SK-N-SH (cell line): ENCODE results near the gene NIBAN1. TPM values are rescaled to one million over a fixed set of nuclear protein-coding genes. Genes with fewer than 3 reads are reported as not detected.

ENCODE experiments used
- CTCF ChIA-PET: fragments of 300-600, 350-600 bp; formaldehyde crosslinking; extraction: SDS; loops from one replicate; lab custom pipeline; 2021; lab: Yijun Ruan, JAX
- POLR2A ChIA-PET: fragments of 350-600 bp; sonication (Branson Sonifier 250); formaldehyde crosslinking; extraction: SDS; loops from one replicate; lab custom pipeline; 2020; ENCODE audit warnings: antibody characterized with exemption, inconsistent platforms; lab: Yijun Ruan, JAX
- DNase-seq: peaks from one replicate; pipeline ENCODE4 v3.0.0; 2012
- H2AFZ ChIP-seq: fragments of 200-600 bp; sonication (generic); 2 replicates; pipeline ENCODE4 v1.8.1; 2016; ENCODE audit warnings: antibody characterized with exemption, mild to moderate bottlenecking, low read depth
- H3F3A ChIP-seq: fragments of 200-600 bp; sonication (generic); replicated peaks from 2 replicates; pipeline ENCODE3; 2016; ENCODE audit warnings: antibody characterized with exemption, mild to moderate bottlenecking; ENCODE audit not compliant: insufficient read depth
- H3K27ac ChIP-seq, 2 experiments: fragments of 200-500 bp in 1 of 2; fragments of 200-600 bp in 1 of 2; sonication (Bioruptor generic) in 1 of 2; sonication (generic), shearing (Covaris generic) in 1 of 2; 2 replicates each; pipeline versions ENCODE4 v1.5.1 to v1.6.1; 2014 to 2016; ENCODE audit warnings: low read depth in 2 of 2, inconsistent platforms in 1 of 2, low read length in 1 of 2, mild to moderate bottlenecking in 1 of 2, mixed read lengths in 1 of 2
- H3K27me3 ChIP-seq: fragments of 200-600 bp; sonication (generic), shearing (Covaris generic); 2 replicates; pipeline ENCODE4 v1.6.1; 2016; ENCODE audit warnings: mixed run types; ENCODE audit not compliant: insufficient read depth
- H3K36me3 ChIP-seq, 2 experiments: fragments of 200-500 bp in 1 of 2; fragments of 200-600 bp in 1 of 2; sonication (Bioruptor generic) in 1 of 2; sonication (generic) in 1 of 2; replicated peaks in 1 of 2; 2 replicates each; pipeline versions ENCODE3 to v1.5.1; 2014 to 2016; ENCODE audit warnings: low read length in 1 of 2, mild to moderate bottlenecking in 1 of 2; ENCODE audit not compliant: insufficient read depth in 2 of 2, control insufficient read depth in 1 of 2
- H3K4me1 ChIP-seq, 2 experiments: fragments of 200-500 bp in 1 of 2; fragments of 200-600 bp in 1 of 2; sonication (Bioruptor generic) in 1 of 2; sonication (generic), shearing (Covaris generic) in 1 of 2; 2 replicates each; pipeline versions ENCODE4 v1.5.1 to v1.6.1; 2014 to 2016; ENCODE audit warnings: low read depth in 1 of 2, low read length in 1 of 2, mixed run types in 1 of 2; ENCODE audit not compliant: insufficient read depth in 2 of 2, control insufficient read depth in 1 of 2
- H3K4me2 ChIP-seq: fragments of 200-600 bp; sonication (generic), shearing (Covaris generic); 2 replicates; pipeline ENCODE4 v1.6.1; 2017; ENCODE audit warnings: mixed run types
- H3K4me3 ChIP-seq, 2 experiments: fragments of 200-500 bp in 1 of 2; fragments of 200-600 bp in 1 of 2; sonication (Bioruptor generic) in 1 of 2; sonication (generic), shearing (Covaris generic) in 1 of 2; 2 replicates each; pipeline versions ENCODE4 v1.5.1 to v1.8.1; 2014 to 2016; ENCODE audit warnings: low read depth in 2 of 2, inconsistent platforms in 1 of 2, low read length in 1 of 2, mild to moderate bottlenecking in 1 of 2, mixed read lengths in 1 of 2, moderate library complexity in 1 of 2
- H3K79me2 ChIP-seq: fragments of 200-600 bp; sonication (generic); 2 replicates; pipeline ENCODE4 v1.8.1; 2017; ENCODE audit warnings: mild to moderate bottlenecking; ENCODE audit not compliant: insufficient read depth
- H3K9ac ChIP-seq: fragments of 200-600 bp; sonication (generic); 2 replicates; pipeline ENCODE4 v1.6.1; 2017; ENCODE audit warnings: mixed run types
- H3K9me2 ChIP-seq: fragments of 200-600 bp; sonication (generic); 2 replicates; pipeline ENCODE4 v1.6.1; 2017; ENCODE audit warnings: mixed run types
- H3K9me3 ChIP-seq: fragments of 200-600 bp; sonication (generic); 2 replicates; pipeline ENCODE4 v1.6.1; 2017; ENCODE audit warnings: mixed run types, mild to moderate bottlenecking, moderate library complexity
- H4K20me1 ChIP-seq: fragments of 200-600 bp; sonication (generic); 2 replicates; pipeline ENCODE4 v1.6.1; 2017; ENCODE audit warnings: mild to moderate bottlenecking, mixed run types; ENCODE audit not compliant: insufficient read depth
- CTCF ChIP-seq: fragments of 200-600 bp; sonication (generic); IDR thresholded peaks from 2 replicates; pipeline ENCODE4 v1.6.1; 2017; ENCODE audit warnings: antibody characterized with exemption, mild to moderate bottlenecking, moderate library complexity
- EZH2phosphoT487 ChIP-seq: fragments of 200-600 bp; sonication (generic); IDR thresholded peaks from 2 replicates; pipeline ENCODE4 v1.6.1; 2017; ENCODE audit warnings: low read depth, mixed run types, mild to moderate bottlenecking, antibody characterized with exemption, moderate library complexity, borderline replicate concordance
- FOSL2 ChIP-seq: IDR thresholded peaks from 2 replicates; pipeline ENCODE4 v1.4.0; 2012; ENCODE audit warnings: low read depth, mild to moderate bottlenecking, moderate library complexity, borderline replicate concordance
- FOXM1 ChIP-seq: IDR thresholded peaks from 2 replicates; pipeline ENCODE4 v1.4.0; 2012; ENCODE audit warnings: low read depth, mild to moderate bottlenecking
- JUND ChIP-seq: IDR thresholded peaks from 2 replicates; pipeline ENCODE4 v1.4.0; 2012
- MXI1 ChIP-seq: IDR thresholded peaks from 2 replicates; pipeline ENCODE4 v1.6.1; 2012; ENCODE audit warnings: mild to moderate bottlenecking, low read depth, low read length, improper control_type of control experiment
- NFIC ChIP-seq: IDR thresholded peaks from 2 replicates; pipeline ENCODE4 v1.4.0; 2012; ENCODE audit warnings: borderline replicate concordance
- NRF1 ChIP-seq: IDR thresholded peaks from 2 replicates; pipeline ENCODE4 v1.6.1; 2012; ENCODE audit warnings: low read depth, mild to moderate bottlenecking, low read length
- POLR2AphosphoS5 ChIP-seq: IDR thresholded peaks from 2 replicates; pipeline ENCODE4 v1.6.1; 2012; ENCODE audit warnings: low read depth, low read length
- RCOR1 ChIP-seq: fragments of 150-350 bp; IDR thresholded peaks from 2 replicates; pipeline ENCODE4 v1.6.1; 2017; ENCODE audit warnings: antibody characterized with exemption, low read length
- REST ChIP-seq: IDR thresholded peaks from 2 replicates; pipeline ENCODE4 v1.6.1; 2012; ENCODE audit warnings: mild to moderate bottlenecking, low read depth, low read length, moderate library complexity
- RFX5 ChIP-seq: IDR thresholded peaks from 2 replicates; pipeline ENCODE4 v1.6.1; 2012; ENCODE audit warnings: mild to moderate bottlenecking, improper control_type of control experiment, low read length
- SIN3A ChIP-seq: IDR thresholded peaks from 2 replicates; pipeline ENCODE4 v1.6.1; 2012; ENCODE audit warnings: low read depth, mild to moderate bottlenecking, low read length, moderate library complexity, borderline replicate concordance
- SMC3 ChIP-seq: IDR thresholded peaks from 2 replicates; pipeline ENCODE4 v1.6.1; 2012; ENCODE audit warnings: low read depth, low read length, improper control_type of control experiment
- TCF12 ChIP-seq: IDR thresholded peaks from 2 replicates; pipeline ENCODE4 v1.4.0; 2012
- USF1 ChIP-seq: IDR thresholded peaks from 2 replicates; pipeline ENCODE4 v1.4.0; 2012; ENCODE audit warnings: low read depth, borderline replicate concordance
- USF2 ChIP-seq: fragments of 150-350 bp; IDR thresholded peaks from 2 replicates; pipeline ENCODE4 v1.6.1; 2017; ENCODE audit warnings: antibody characterized with exemption, low read length, low read depth, borderline replicate concordance
- YY1 ChIP-seq: IDR thresholded peaks from 2 replicates; pipeline ENCODE4 v1.4.0; 2012; ENCODE audit warnings: low read depth, mild to moderate bottlenecking
- WGBS: methylation state at CpG from one replicate; pipeline ENCODE4 v1.1.6; 2017; ENCODE audit warnings: low lambda C conversion rate; 5-methylcytosine and 5-hydroxymethylcytosine counted together
- polyA plus RNA-seq, 3 experiments: library from polyadenylated mRNA; depleted of rRNA; stranded (reverse); fragments of >200 nt; gene quantifications; 2 replicates each; pipeline ENCODE4 v1.2.3, GENCODE V29; 2012

Gene NIBAN1
- polyA plus RNA-seq, 1 of the 3 experiments (the other 2 are of a cell fraction): 23.9 TPM

- Histone ChIP-seq H3K79me2 (no peaks in the 10 kb centered on the region; the same call in 1 of the 2 replicates), H3K4me1 (peaks cover 5 to 15% of the 10 kb centered on the region in 2 experiments; a peak in 3 of 4 replicates), H2AFZ (no peak overlapping the region), H3K4me3 (no peak overlapping the region), H3F3A (peaks cover 7% of the 10 kb centered on the region), H3K4me2 (0 out of 2 replicates have a peak overlapping the region, but pooled peaks have one; percentile 5), H3K27ac (peak overlapping the region; percentile 39 to 70), H3K27me3 (no peaks in the 10 kb centered on the region), H3K9me3 (no peaks in the 10 kb centered on the region), H3K9ac (no peak overlapping the region), H3K36me3 (peaks cover 0 to 3% of the 10 kb centered on the region in 2 experiments), H4K20me1 (no peaks in the 10 kb centered on the region), H3K9me2 (no peaks in the 10 kb centered on the region)
- no peak for DNase-seq
- POLR2A ChIA-PET: no interaction called here
- WGBS: 50% methylated on average over 6 of the region's 6 CpGs
- TF ChIP-seq FOSL2 (peak; percentile 44; the same call in 1 of the 2 replicates), NFIC (peak; percentile 37; the same call in 1 of the 2 replicates), TCF12 (peak; percentile 29; the same call in 1 of the 2 replicates), YY1 (no peak), EZH2phosphoT487 (no peak), RCOR1 (no peak), POLR2AphosphoS5 (no peak), USF2 (no peak), JUND (0 out of 2 replicates have a peak, but pooled peaks have one; percentile 16)
- CTCF ChIA-PET: interaction anchor here (1.3 kb wide), 1 partner anchor 21 kb away, joined by 3 read pairs; the partner anchor contains the start of gene NIBAN1
Observed at GRCh38 chr1:184953600-184954219, 20.6 kb downstream of the NIBAN1 start.

- Histone ChIP-seq H3K27me3 (no peaks in the 10 kb centered on the region), H4K20me1 (no peaks in the 10 kb centered on the region), H3K79me2 (no peaks in the 10 kb centered on the region), H3K9me2 (no peaks in the 10 kb centered on the region), H3K9ac (no peak overlapping the region), H3K4me1 (peaks cover 4 to 14% of the 10 kb centered on the region in 2 experiments; a peak in 3 of 4 replicates)
- TF ChIP-seq FOXM1 (no peak), FOSL2 (no peak), SIN3A (no peak), REST (no peak), MXI1 (no peak), NRF1 (no peak), SMC3 (no peak), CTCF (no peak), RFX5 (no peak), EZH2phosphoT487 (no peak), USF1 (no peak), TCF12 (no peak)
- TF ChIP-seq, all 33 proteins: peak for 0
- Histone ChIP-seq H3K4me2 (no peak overlapping the region), H3K9me3 (no peaks in the 10 kb centered on the region), H2AFZ (no peak overlapping the region), H3K4me3 (no peak overlapping the region), H3F3A (peaks cover 7% of the 10 kb centered on the region), H3K36me3 (peaks cover 0 to 3% of the 10 kb centered on the region in 2 experiments), H3K27ac (no peak overlapping the region)
- POLR2A ChIA-PET: no interaction called here
- WGBS: 79% methylated on average over 4 of the region's 4 CpGs
- no peak for DNase-seq
- CTCF ChIA-PET: interaction anchor here (1.0 kb wide), 1 partner anchor 10 kb away, joined by 3 read pairs; no protein-coding TSS in a partner anchor
Observed at GRCh38 chr1:184952428-184952827, 21.9 kb downstream of the NIBAN1 start.
